SIG-M5 treated with dmso at 0.1 percent for 504 hours (cell line): ENCODE data around the gene GOLGA8J.
"Not testable (repeated sequence)": the region's sequence is repeated elsewhere in the genome, so short reads cannot be mapped to it uniquely, and the experiment has no call there.

ENCODE experiments used
- DNase-seq: peaks from one replicate; lab custom pipeline; 2025; ENCODE audit not compliant: unreplicated experiment; lab: John Stamatoyannopoulos, UW

Gene GOLGA8J

GRCh38 chr15:30082655-30083054 lies at the start of gene GOLGA8J:
Gene GOLGA8J (plus strand): TSS chr15:30082955. CDS start chr15:30083053, 98 bp downstream.
- not testable (repeated sequence) for DNase-seq

GRCh38 chr15:30033211-30033610 lies 49.5 kb upstream of the GOLGA8J start:
- no peak for DNase-seq

- DNase-seq = no peak
These were observed 49.0 kb upstream of the GOLGA8J start for GRCh38 chr15:30033763-30034162.

GRCh38 chr15:30036036-30036703 lies 46.6 kb upstream of the GOLGA8J start:
- DNase-seq = no peak

- DNase-seq = no peak
These were observed 43.9 kb upstream of the GOLGA8J start for GRCh38 chr15:30038667-30039523.

- no peak for DNase-seq
These were observed 40.9 kb upstream of the GOLGA8J start for GRCh38 chr15:30041868-30042267.

GRCh38 chr15:30042556-30042955 lies 40.2 kb upstream of the GOLGA8J start:
- DNase-seq = no peak

- DNase-seq = peak; percentile 1
These were observed 39.5 kb upstream of the GOLGA8J start for GRCh38 chr15:30043211-30043655.

GRCh38 chr15:30044377-30044776 lies 38.4 kb upstream of the GOLGA8J start:
- DNase-seq = no peak

- not testable (repeated sequence) for DNase-seq
These were observed 37.9 kb upstream of the GOLGA8J start for GRCh38 chr15:30044826-30045225.

GRCh38 chr15:30045248-30046041 lies 37.3 kb upstream of the GOLGA8J start:
- not testable (repeated sequence) for DNase-seq

- no peak for DNase-seq
These were observed 36.3 kb upstream of the GOLGA8J start for GRCh38 chr15:30046430-30046829.

GRCh38 chr15:30055604-30056003 lies 27.2 kb upstream of the GOLGA8J start:
- DNase-seq = no peak

- DNase-seq = no peak
These were observed 26.6 kb upstream of the GOLGA8J start for GRCh38 chr15:30056166-30056565.

- DNase-seq = no peak
These were observed 23.0 kb upstream of the GOLGA8J start for GRCh38 chr15:30059771-30060170.

GRCh38 chr15:30062881-30063280 lies 19.9 kb upstream of the GOLGA8J start:
- DNase-seq = no peak

GRCh38 chr15:30063835-30064546 lies 18.8 kb upstream of the GOLGA8J start:
- no peak for DNase-seq

- no peak for DNase-seq
These were observed 17.5 kb upstream of the GOLGA8J start for GRCh38 chr15:30065025-30065801.

GRCh38 chr15:30068326-30068725 lies 14.4 kb upstream of the GOLGA8J start:
- DNase-seq = no peak

GRCh38 chr15:30072630-30073029 lies 10.1 kb upstream of the GOLGA8J start:
- no peak for DNase-seq
